Naive thymus-derived CD8-positive, alpha-beta T cell (primary cell): ENCODE results near the gene TJP3. TPM values are rescaled to one million over a fixed set of nuclear protein-coding genes. Genes with fewer than 3 reads are reported as not detected.
A peak's percentile ranks its signal among the peaks of the same experiment; 100 is the strongest.

ENCODE experiments used
- ATAC-seq, 2 donors: fragments of 150-1000 bp; cut with Tn5 transposase in 1 of 2; sonication (Bioruptor Pico), chemical (Tn5 transposase) in 1 of 2; 1 replicate in 1 of 2; 2 replicates in 1 of 2; pipeline ENCODE4 v1.10.0; 2021; ENCODE audit warnings: mild to moderate bottlenecking in 2 of 2, moderate library complexity in 2 of 2
- POLR2A ChIA-PET: fragments of 350-600 bp; sonication (Branson Sonifier 250); formaldehyde crosslinking; loops from one replicate; lab custom pipeline; 2021; ENCODE audit warnings: antibody characterized with exemption; lab: Charles Lee
- DNase-seq, 10 donors: peaks; one replicate each; pipeline versions ENCODE4 v3.0.0 to v3.0.0-alpha.2; 2020 to 2022
- H3K27ac Mint-ChIP-seq, 10 donors: one replicate each; pipeline ENCODE4 v1.8.0; 2020 to 2022; ENCODE audit warnings: mild to moderate bottlenecking in 10 of 10, mixed read lengths in 10 of 10, moderate library complexity in 4 of 10, inconsistent platforms in 1 of 10
- H3K27me3 Mint-ChIP-seq, 5 donors: one replicate each; pipeline ENCODE4 v1.8.0; 2021 to 2022; ENCODE audit warnings: mixed read lengths in 5 of 5
- H3K36me3 Mint-ChIP-seq, 3 donors: one replicate each; pipeline ENCODE4 v1.8.0; 2020 to 2022; ENCODE audit warnings: mixed read lengths in 3 of 3, mild to moderate bottlenecking in 2 of 3, inconsistent platforms in 1 of 3
- H3K4me1 Mint-ChIP-seq, 4 donors: one replicate each; pipeline ENCODE4 v1.8.0; 2021 to 2022; ENCODE audit warnings: mixed read lengths in 4 of 4
- H3K4me3 Mint-ChIP-seq, 10 donors: one replicate each; pipeline ENCODE4 v1.8.0; 2020 to 2022; ENCODE audit warnings: mild to moderate bottlenecking in 10 of 10, mixed read lengths in 10 of 10, moderate library complexity in 6 of 10, inconsistent platforms in 1 of 10
- H3K9me3 Mint-ChIP-seq, 9 donors: one replicate each; pipeline ENCODE4 v1.8.0; 2020 to 2022; ENCODE audit warnings: mixed read lengths in 9 of 9, mild to moderate bottlenecking in 3 of 9, inconsistent platforms in 1 of 9, moderate library complexity in 1 of 9
- polyA plus RNA-seq, 3 donors: library from polyadenylated mRNA; unstranded; fragments of 300-500 nt; fragmentation: Illumina TruSeq; gene quantifications; one replicate each; pipeline ENCODE4 v1.2.3, GENCODE V29; 2021
- total RNA-seq, 8 experiments: library from RNA in 2 of 8; stranded (reverse) in 2 of 8; gene quantifications; one replicate each; pipeline ENCODE4 v1.2.3 and lab custom pipeline; 2021 to 2026

Gene TJP3
- total and polyA plus RNA-seq, 5 experiments from 2014 or later: 5.2 to 13.0 (median 11.1) TPM

DNA sequence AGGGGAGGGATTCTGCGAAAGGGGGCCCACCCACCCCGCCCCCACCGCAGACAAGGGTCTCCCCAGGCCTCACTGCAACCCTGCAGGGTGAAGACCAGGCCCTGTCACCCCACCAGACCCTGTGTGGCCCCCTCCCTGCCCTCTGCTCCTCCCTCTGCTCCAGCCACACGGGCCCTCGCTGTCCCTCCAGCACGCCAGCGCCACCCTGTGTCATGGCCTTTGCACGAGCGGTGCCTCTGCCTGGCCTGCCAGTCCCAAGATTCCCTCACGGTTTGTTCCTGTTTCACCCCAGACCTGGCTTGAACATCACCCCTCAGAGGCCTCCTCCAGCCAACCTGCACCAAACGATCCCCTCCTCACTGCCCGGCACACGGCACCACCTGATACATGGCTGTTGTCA lies 35.2 kb upstream of the TJP3 start:
- no peaks in the 10 kb centered on the region for H3K9me3 Mint-ChIP-seq
- H3K27me3 Mint-ChIP-seq: no peaks in the 10 kb centered on the region
- POLR2A ChIA-PET: interaction anchor here (0.9 to 2.3 kb wide), 2 partner anchors 14 to 16 kb away, joined by 3 to 11 read pairs; no protein-coding TSS in a partner anchor
- peak overlapping the region in 3 of 10 donors; percentile 24 to 55 (median 30) for H3K4me3 Mint-ChIP-seq
- no peak for ATAC-seq
- peaks cover 12 to 41% (median 38%) of the 10 kb centered on the region in 4 donors for H3K4me1 Mint-ChIP-seq
- H3K27ac Mint-ChIP-seq: peak overlapping the region in 3 of 10 donors; percentile 18 to 66 (median 31)
- peaks cover 0 to 5% (median 4%) of the 10 kb centered on the region in 3 donors for H3K36me3 Mint-ChIP-seq
- DNase-seq: no peak

DNA sequence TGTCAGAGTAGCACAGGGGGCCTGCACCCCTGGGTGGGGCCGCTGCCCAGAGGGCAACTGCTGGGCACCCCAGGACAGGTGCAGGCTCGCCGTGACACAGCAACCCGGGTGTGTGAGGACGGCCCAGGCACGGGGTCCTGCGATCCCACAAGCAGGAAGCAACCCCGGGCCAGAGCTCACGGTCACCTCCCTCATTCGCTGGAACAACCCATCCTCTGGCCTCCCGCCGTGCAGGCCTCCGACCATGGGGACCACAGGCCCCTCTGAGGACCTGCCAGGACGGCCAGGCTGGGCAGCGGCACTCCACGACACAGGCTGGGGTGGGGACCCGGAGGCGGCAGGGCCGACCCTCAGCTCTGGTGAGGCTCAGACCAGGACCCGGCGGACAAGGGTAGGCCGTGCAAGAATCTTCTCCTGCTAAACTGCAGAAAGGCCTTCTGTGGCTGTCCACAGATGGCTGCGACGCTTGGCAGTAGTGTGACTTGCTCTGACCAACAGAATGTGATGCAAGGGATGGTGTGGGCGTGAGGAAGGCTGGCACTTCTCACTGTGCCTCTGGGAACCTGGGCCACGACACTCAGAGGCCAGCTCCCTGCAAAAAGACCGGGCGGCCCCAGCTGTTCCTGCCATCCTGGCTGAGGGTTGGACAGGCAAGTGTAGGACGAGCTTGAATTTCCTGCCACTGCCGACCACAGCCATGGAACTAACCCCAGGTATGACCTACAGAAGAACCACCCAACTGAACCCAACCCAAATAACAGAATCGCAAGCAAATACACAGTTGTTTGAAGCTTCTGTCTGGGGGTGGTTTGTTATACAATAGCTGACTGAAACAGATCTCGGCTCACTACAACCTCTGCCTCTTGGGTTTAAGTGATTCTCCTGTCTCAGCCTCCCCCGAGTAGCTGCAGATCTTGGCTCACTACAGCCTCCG lies 34.4 kb upstream of the TJP3 start:
- no peaks in the 10 kb centered on the region for H3K27me3 Mint-ChIP-seq
- H3K9me3 Mint-ChIP-seq: no peaks in the 10 kb centered on the region
- peak overlapping the region in 1 of 10 donors; percentile 66 for H3K27ac Mint-ChIP-seq
- ATAC-seq (no peak), DNase-seq (no peak)
- POLR2A ChIA-PET: interaction anchor here (0.9 to 2.3 kb wide), 3 partner anchors 11 to 15 kb away, joined by 3 to 11 read pairs (median 3); no protein-coding TSS in a partner anchor
- peaks cover 0 to 5% (median 4%) of the 10 kb centered on the region in 3 donors for H3K36me3 Mint-ChIP-seq
- peak overlapping the region in 1 of 10 donors; percentile 30 for H3K4me3 Mint-ChIP-seq
- peaks cover 12 to 41% (median 38%) of the 10 kb centered on the region in 4 donors for H3K4me1 Mint-ChIP-seq

DNA sequence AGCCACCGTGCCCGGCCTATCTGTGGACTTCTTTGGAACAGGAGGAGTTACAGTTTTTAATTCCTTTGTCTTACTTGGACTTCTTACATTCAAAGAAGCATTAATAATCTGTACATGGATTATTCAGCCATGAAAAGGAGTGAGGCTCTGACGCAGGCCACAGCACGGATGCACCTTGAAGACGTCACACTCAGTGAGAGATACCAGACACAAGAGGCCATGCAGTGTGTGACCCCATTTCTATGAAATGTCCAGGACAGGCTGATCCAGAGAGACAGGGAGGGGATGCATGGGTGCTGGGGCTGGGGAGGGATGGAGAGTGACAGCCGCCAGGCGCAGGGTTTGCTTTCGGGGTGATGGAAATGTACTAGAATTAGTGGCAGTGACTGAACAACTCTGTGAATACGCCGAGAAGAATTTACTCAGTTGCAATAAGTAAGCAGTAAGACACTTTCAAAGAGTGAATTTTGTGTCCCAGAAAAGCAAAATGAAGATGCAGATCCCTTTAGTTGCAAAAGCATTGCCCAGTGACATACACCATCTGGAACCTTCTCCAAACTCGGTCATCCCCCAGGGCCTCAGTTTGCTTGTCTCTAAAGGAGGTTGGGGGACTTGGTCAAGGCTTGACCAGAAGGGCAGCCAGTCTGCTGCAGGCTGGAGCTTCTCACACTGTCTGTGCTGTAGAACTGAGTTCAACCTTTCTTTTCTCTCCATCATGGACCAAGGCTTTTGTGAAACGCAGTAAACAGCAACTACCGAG lies 33.2 kb upstream of the TJP3 start:
- POLR2A ChIA-PET: interaction anchor here (2.3 kb wide), 1 partner anchor 12 kb away, joined by 11 read pairs; no protein-coding TSS in a partner anchor
- Mint-ChIP-seq H3K27ac (peak overlapping the region in 1 of 10 donors; percentile 3), H3K9me3 (no peaks in the 10 kb centered on the region), H3K36me3 (peaks cover 0 to 5% (median 4%) of the 10 kb centered on the region in 3 donors), H3K4me3 (peak overlapping the region in 1 of 10 donors; percentile 7), H3K4me1 (peaks cover 12 to 39% (median 32%) of the 10 kb centered on the region in 4 donors), H3K27me3 (no peaks in the 10 kb centered on the region)
- DNase-seq (no peak), ATAC-seq (no peak)

DNA sequence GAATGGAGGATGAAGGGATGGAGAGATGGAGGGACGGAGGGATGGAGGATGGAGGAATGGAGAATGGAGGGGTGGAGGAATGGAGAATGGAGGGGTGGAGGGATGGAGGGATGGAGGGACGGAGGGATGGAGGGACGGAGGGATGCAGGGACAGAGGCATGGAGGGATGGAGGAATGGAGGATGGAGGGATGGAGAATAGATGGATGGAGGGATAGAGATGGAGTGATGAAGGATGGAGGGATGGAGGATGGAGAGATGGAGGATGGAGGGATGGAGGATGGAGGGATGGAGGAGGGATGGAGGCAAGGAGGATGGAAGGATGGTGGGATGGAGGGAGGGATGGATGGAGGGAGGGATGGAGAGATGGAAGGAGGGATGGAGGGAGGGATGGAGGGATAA lies 30.0 kb upstream of the TJP3 start:
- Mint-ChIP-seq H3K27ac (no peak overlapping the region), H3K4me1 (peaks cover 5 to 22% (median 15%) of the 10 kb centered on the region in 4 donors), H3K9me3 (no peaks in the 10 kb centered on the region), H3K4me3 (no peak overlapping the region), H3K27me3 (no peaks in the 10 kb centered on the region), H3K36me3 (peaks cover 0 to 7% (median 4%) of the 10 kb centered on the region in 3 donors)
- DNase-seq (no peak), ATAC-seq (no peak)
- POLR2A ChIA-PET: no interaction called here

DNA sequence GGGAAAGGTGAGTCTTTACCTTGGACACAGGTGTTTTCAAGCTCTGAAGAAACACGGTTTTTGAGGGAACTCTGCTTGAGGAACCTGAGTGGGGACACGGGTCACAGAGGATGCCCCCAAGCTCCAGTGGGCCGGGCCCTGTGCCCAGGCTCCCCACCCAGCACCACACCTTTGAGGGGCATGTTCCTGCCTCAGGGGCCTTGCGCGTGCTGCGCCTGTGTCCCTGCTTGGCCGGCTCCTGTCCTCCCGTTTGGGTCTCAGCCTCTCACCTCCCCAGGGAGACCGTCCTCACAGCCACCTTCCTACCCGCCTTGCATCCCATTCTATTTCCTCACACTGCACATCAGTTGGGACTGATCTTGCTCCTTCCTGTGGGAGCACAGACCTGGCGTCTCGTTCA lies 29.0 kb upstream of the TJP3 start:
- no peaks in the 10 kb centered on the region for H3K27me3 Mint-ChIP-seq
- ATAC-seq: no peak
- peak overlapping the region in 1 of 10 donors; percentile 68 for H3K27ac Mint-ChIP-seq
- H3K4me1 Mint-ChIP-seq: peaks cover 7 to 23% (median 21%) of the 10 kb centered on the region in 4 donors
- no peak for DNase-seq
- POLR2A ChIA-PET: no interaction called here
- H3K4me3 Mint-ChIP-seq: no peak overlapping the region
- H3K9me3 Mint-ChIP-seq: no peaks in the 10 kb centered on the region
- H3K36me3 Mint-ChIP-seq: peaks cover 0 to 10% (median 7%) of the 10 kb centered on the region in 3 donors

DNA sequence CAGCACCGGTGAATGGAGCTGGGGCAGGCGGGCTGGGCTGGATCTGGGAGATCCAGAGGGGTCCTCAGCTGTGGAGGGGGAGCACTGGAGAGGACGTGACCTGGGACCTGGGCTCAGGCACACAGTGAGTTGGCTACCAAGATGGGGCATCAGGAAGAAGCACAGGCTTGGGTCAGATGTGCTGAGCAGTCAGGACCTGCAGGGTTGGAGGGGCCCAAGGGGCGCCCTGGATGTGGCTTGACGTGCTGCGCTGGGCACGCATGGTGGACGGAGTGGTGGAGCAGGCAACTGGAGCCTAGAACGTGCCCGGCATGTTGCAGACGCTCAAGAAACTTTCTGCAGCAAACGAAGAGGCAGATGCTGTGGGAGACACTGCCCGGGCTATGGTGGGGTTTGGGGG lies 28.6 kb upstream of the TJP3 start:
- Mint-ChIP-seq H3K27ac (no peak overlapping the region), H3K27me3 (no peaks in the 10 kb centered on the region), H3K9me3 (no peaks in the 10 kb centered on the region), H3K4me1 (peaks cover 9 to 24% (median 22%) of the 10 kb centered on the region in 4 donors), H3K4me3 (no peak overlapping the region), H3K36me3 (peaks cover 0 to 14% (median 7%) of the 10 kb centered on the region in 3 donors)
- POLR2A ChIA-PET: no interaction called here
- ATAC-seq (no peak), DNase-seq (no peak)

DNA sequence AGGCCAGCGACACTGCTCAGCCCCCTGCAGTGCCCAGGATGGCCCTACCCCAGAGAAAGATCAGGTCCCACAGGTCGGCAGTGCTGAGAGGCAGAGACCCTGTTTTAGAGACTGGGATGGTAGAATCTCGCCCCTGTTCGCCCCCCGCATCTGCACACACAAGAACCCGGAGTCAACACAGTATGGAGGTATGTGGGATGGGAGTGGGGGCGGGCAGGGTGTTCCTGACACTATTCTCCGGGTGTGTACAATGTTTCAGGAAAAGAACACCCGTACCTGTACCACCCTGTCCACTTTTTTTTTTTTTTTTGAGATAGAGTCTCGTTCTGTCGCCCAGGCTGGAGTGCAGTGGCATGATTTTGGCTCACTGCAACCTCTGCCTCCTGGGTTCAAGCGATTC lies 27.2 kb upstream of the TJP3 start:
- DNase-seq (no peak), ATAC-seq (no peak)
- Mint-ChIP-seq H3K27me3 (no peaks in the 10 kb centered on the region), H3K4me3 (no peak overlapping the region), H3K9me3 (no peaks in the 10 kb centered on the region), H3K27ac (no peak overlapping the region), H3K4me1 (peaks cover 9 to 24% (median 21%) of the 10 kb centered on the region in 4 donors), H3K36me3 (peaks cover 0 to 9% (median 4%) of the 10 kb centered on the region in 3 donors)
- POLR2A ChIA-PET: no interaction called here

DNA sequence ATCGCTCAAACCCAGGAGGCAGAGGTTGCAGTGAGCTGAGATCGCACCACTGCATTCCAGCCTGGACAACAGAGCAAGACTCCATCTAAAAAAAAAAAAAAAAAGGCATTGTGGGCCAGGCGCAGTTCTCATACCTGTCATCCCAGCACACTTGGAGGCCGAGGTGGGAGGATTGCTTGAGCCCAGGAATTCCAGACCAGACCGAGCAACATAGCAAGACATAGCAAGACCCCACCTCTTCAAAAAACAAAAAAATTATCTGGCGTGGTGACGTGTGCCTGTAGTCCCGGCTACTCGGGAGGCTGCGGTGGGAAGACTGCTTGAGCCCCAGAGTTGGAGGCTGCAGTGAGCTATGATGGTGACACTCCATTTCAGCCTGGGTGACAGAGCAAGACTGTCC lies 25.9 kb upstream of the TJP3 start:
- Mint-ChIP-seq H3K4me3 (no peak overlapping the region), H3K27me3 (no peaks in the 10 kb centered on the region), H3K4me1 (peaks cover 8 to 26% (median 18%) of the 10 kb centered on the region in 4 donors), H3K9me3 (no peaks in the 10 kb centered on the region), H3K36me3 (peaks cover 0 to 9% (median 4%) of the 10 kb centered on the region in 3 donors), H3K27ac (no peak overlapping the region)
- DNase-seq (no peak), ATAC-seq (no peak)
- POLR2A ChIA-PET: no interaction called here

DNA sequence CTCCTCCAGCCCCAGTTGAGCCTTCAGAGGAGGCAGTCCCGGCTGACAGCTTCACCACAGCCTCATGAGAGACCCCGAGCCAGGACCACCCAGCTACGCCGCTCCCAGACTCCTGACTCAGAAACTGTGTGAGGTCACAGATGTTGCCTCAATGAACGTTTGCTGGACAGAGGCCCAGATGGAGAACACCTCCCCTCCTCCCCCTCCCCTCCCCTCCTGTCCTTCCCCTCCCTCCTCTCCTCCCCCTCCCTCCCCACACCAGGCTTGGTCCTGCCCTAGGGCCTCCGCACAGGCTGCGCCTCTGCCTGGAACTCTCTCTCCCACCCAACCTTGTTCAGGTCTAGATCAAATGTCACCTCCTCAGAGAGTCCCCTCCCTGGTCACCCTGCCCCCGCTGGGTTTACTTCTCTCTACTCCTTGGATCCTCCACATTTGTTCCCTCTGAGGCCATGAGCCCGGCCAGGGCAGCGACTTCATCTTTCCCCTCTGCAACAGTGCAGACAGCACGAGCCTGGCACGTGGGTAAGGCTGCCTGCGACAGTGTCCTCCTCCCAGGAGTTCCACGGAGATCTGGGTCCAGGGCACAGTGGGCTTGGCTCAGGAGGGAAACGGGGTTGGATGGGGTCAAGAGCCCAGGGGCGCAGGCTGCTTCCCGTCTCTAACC lies 25.3 kb upstream of the TJP3 start:
- Mint-ChIP-seq H3K27ac (peak overlapping the region in 2 of 10 donors; percentile 56 to 57), H3K4me3 (peak overlapping the region in 2 of 10 donors; percentile 31 to 47), H3K36me3 (peaks cover 0 to 9% (median 4%) of the 10 kb centered on the region in 3 donors), H3K9me3 (no peaks in the 10 kb centered on the region), H3K27me3 (no peaks in the 10 kb centered on the region), H3K4me1 (peaks cover 9 to 26% (median 19%) of the 10 kb centered on the region in 4 donors)
- POLR2A ChIA-PET: no interaction called here
- DNase-seq (no peak), ATAC-seq (no peak)

DNA sequence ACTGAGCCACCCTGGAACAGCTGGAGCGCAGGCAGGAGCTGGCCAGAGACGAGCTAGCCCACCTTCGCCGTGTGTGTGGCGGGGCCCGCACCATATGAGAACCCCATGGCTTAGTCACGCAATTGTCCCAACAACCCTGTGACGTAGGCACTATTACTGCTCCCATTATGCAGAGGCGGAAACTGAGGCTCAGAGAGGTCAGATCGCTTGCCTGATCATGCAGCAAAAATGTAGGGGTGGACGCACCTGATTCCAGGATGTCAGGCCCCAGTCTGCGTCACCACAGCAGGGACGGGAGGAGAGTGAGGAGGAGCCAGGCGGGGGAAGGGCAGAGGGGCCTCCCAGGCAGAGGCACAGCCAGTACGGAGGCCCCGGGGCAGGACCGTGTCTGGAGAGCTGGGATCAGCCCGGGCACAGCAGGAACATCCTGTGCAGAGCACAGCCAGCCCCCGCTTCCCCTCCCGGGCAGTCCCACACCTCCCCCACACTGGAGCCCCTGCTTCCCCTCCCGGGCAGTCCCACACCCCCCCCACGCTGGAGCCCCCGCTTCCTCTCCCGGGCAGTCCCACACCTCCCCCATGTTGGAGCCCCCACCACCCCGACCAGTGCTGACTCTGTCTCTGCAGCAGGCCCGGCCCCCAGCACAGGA lies 24.7 kb upstream of the TJP3 start:
- no peaks in the 10 kb centered on the region for H3K27me3 Mint-ChIP-seq
- no peaks in the 10 kb centered on the region for H3K9me3 Mint-ChIP-seq
- no peak for DNase-seq
- peak overlapping the region in 3 of 10 donors; percentile 56 to 57 (median 57) for H3K27ac Mint-ChIP-seq
- H3K36me3 Mint-ChIP-seq: peaks cover 0 to 9% (median 4%) of the 10 kb centered on the region in 3 donors
- H3K4me1 Mint-ChIP-seq: peaks cover 12 to 29% (median 23%) of the 10 kb centered on the region in 4 donors
- no peak for ATAC-seq
- POLR2A ChIA-PET: no interaction called here
- H3K4me3 Mint-ChIP-seq: peak overlapping the region in 4 of 10 donors; percentile 6 to 55 (median 39)

DNA sequence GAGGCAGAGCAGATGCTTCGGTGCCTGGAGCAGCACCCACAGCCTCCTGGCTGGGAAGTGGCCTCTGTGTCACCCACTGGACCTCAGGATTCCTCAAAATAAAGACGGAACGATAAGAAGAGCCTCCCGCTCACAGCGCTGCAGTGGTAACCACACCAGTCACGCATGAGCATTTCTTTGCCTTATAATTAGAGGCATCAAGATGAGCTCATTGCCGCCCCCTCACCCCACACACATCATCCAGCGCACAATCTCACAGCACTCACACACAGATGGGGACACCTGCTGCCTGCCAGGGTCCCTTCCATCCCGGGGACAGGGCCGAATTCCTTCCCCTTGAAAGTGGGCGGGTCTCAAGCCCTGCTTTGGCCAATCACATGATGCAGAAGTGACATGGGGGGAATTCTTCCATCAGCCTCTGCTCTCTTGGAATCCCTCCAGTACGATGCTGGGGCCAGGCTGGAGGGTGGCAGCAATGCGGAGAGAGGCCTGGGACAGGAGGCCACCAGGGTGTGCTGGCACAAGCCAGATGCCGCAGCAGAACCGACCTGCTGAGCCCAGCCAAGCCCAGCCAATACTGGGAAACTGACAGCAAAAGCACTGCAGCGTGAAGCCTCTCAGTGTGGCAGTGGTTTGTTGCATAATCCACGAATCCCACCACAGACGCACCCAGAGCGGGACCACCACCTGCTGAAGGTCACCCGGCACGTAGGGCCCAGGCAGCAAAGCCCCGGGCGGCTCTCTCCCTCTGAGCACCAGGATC lies 23.9 kb upstream of the TJP3 start:
- Mint-ChIP-seq H3K4me3 (peak overlapping the region in 4 of 10 donors; percentile 6 to 55 (median 38)), H3K27me3 (no peaks in the 10 kb centered on the region), H3K9me3 (no peaks in the 10 kb centered on the region), H3K36me3 (peaks cover 0 to 9% (median 4%) of the 10 kb centered on the region in 3 donors), H3K4me1 (peaks cover 13 to 34% (median 27%) of the 10 kb centered on the region in 4 donors), H3K27ac (peak overlapping the region in 2 of 10 donors; percentile 20 to 46)
- DNase-seq (no peak), ATAC-seq (no peak)
- POLR2A ChIA-PET: interaction anchor here (0.6 kb wide), 1 partner anchor 10 kb away, joined by 3 read pairs; no protein-coding TSS in a partner anchor
